Stimulated activated CD8-positive, alpha-beta memory T cell treated with anti-CD3 and anti-CD28 coated beads, Interleukin-15, amount 100 ng/mL, for 4 hours (primary cell): ENCODE data around the gene ELOVL3.
"Not testable (repeated sequence)": the region's sequence is repeated elsewhere in the genome, so short reads cannot be mapped to it uniquely, and the experiment has no call there.

Experiments used
- DNase-seq, 2 donors: peaks; one replicate each; pipeline ENCODE4 v3.0.0-alpha.2; 2020; ENCODE audit warnings: low read depth in 2 of 2

Gene ELOVL3

DNA sequence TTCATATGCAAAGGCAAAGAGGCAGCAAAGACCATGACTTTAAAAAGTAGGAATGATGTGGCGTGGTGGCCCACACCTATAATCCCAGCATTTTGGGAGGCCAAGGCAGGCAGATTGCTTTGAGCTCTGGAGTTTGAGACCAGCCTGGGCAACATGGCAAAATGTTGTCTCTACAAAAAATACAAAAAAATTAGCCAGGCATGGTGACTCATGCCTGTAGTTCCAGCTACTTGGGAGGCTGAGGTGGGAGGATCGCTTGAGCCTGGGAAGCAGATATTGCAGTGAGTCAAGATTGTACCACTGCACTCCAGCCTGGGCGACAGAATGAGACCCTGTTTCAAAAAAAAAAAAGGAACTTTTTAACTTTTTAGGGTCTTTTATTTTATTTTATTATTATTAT is 26.4 kb downstream of the ELOVL3 start:
- DNase-seq: not testable (repeated sequence)

DNA sequence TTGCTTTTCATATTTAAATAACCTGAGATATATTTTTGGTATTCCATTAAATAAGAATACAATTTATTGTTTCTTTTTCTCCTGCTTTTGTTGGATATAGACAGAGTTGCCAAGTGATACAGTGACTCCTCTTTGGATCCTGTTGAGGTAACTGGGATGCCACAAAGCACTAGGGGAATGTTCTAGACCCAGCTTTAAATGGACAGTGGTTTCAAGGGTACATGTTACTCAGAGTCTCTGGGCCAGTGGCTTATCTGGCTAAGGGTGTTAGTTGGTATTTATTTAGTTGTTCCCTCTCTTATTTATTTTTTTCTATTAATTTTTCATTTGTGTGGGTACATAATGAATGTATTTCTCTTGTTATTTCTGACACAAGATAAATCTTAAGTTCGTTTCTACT is 28.3 kb downstream of the ELOVL3 start:
- no peak for DNase-seq

DNA sequence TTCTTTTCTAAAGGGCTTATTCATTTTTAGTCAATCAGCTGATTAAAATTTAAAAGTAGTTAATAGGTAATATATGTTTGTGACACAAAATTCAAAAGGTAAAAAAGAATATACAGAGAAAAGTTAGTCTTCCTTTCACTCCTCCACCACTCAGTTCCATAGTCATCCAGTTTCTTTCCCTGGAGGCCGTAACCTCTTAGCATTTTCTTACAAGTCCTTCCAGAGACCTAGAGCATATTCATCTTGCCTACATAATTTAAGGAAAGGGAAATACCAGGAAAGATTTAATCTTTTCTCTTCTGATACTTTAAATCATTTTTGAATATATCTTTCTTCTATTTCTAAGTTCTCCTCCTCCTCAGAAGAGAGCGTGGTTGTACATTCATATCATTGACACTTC is 29.3 kb downstream of the ELOVL3 start:
- DNase-seq: no peak

DNA sequence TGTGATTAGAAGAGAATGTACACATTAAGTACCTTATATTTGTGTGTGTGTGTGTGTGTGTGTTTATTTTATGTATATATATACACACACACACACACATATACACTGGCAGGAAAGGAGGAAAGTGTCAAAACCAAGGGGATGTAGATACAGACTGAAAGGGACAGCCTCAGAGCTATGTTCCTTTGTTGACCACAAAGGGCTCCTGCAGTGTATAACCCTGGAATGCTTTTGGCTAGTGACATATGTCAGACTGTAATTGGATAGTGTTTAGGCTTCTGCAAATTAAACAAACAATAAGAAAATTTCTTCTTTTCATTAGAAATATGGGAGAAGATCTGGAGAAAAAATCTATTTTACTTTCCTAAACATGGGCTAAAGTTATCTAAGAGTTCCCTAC is 35.1 kb downstream of the ELOVL3 start:
- DNase-seq: no peak

GRCh38 chr10:102261842-102262241 is 35.7 kb downstream of the ELOVL3 start:
- DNase-seq: no peak

DNA sequence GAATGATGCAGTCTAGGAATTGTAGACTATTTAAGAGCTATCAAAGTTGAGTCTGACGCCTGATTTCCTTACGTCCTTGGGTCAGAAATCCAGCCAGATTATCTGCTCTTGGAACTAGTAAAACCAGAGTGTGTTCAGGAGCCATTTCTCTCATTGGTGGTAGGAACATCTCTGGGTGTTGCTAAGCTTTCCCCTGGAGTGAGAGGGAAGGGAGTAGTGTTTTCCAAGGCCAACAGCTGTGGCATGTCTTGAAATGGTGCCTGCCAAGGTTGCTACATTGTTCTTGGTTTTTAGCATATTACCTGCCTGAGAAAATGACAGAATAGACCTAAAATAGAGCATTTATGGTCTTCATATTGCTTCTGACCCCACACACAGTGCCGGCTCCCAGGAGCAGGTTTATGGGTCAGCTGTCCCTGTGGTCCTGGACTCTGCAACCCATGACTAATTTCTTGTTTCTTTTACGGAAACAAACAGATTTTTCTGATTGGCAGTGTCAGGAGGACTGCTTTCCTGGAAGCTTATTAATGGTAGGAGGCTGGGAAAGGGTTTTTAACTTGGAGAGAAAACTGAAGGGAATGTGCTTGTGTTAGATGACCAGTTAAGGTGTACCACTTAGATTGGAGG is 36.8 kb downstream of the ELOVL3 start:
- no peak for DNase-seq

DNA sequence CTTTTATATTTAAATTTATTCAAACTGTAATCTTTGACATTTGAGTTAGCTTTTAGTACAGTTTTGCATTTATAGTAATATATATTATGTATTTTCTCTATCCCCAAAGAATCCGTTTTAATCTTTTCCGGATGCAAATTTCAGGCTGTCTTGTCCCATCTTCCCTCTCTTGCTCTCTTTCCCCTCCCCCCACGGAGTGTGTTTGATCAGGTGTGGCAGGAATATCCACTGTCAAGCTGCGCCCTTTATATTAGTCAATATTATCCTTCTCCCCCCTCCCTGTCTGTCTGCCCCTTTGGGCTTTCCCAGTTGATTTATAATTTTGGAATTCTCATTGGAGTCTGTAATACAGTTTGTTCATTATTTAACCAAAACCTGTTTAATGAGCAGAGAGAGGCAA is 38.3 kb downstream of the ELOVL3 start:
- no peak for DNase-seq

GRCh38 chr10:102266670-102267069 is 40.6 kb downstream of the ELOVL3 start:
- DNase-seq: no peak

DNA sequence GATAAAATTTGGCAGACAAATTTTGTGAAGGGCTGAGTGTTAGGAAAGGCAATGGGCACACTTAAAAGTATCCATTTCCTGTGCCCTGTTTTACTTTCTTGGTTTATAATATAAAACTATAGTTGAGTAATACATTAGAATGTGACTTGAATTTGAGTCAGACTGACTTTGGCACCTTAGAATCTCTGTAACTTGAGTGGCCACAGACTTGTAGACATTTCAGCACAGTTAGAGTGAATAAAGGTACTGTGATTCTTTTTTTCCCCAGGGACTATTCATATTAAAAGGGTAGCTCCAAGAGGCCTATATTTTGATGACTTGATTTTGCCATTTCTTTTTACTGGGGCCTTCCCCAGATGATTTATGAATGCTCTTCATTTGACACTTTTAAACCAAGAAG is 41.6 kb downstream of the ELOVL3 start:
- no peak for DNase-seq

GRCh38 chr10:102268375-102268888 is 42.3 kb downstream of the ELOVL3 start:
- no peak for DNase-seq

DNA sequence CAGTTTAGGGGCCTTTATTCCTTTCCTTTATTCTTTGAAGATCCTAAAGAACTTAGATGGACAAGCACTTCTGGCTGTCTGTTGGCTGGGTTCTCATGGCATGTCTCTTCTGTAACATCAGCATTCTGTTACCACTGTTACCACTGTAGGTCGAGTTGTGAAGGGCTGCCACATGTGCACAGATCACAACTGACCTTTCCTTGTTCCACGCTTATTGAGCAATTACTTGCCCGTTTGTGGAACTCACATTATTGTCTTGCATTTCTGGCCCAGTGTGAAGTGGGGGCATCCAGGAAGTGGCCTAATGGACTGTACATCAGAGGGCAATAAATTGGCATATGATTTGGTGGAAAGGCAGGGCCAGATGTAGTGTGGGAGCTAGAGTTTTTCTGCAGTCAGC is 42.9 kb downstream of the ELOVL3 start:
- DNase-seq: no peak

DNA sequence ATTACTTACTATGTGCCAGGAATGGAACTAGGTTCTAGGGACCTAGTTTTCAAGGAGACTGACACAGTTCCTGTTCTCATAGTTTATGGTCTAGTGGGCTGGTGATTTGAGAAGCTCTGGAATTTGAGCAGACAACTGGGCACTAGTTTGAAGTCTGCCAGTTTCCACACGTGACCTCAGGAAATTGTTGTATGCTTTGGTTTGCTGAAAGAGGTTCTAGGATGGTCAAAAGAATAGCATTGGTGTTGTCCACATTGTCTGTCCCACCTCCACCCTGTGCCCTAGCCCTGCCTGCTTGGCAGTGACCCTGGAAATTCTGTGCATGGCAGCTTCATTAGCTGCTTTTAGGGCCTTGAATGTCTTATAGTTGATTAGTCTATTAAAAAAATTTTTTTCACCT is 48.0 kb downstream of the ELOVL3 start:
- no peak for DNase-seq

DNA sequence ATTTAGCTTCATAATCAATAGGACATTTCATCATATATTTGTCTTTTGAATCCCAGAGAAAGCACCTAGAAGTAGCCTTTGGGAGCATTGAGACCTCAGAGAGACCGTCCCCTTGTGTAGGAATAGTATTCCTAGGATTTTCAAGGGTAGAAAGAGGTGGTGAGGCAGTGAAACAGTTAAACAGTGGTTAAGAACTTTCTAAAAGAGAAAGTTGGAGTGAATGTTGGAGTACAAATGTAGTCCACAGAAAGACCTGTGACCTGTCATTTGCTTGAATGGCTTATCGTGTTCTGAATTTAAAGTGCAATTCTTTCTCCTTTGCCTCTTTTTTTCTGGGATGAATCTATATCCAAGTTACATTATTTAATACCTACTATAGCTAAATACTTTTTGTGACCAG is 49.2 kb downstream of the ELOVL3 start:
- DNase-seq: no peak

GRCh38 chr10:102279104-102279503 is 53.0 kb downstream of the ELOVL3 start:
- DNase-seq: no peak
